ENCODE results near the gene ABR. TPM values are rescaled to one million over a fixed set of nuclear protein-coding genes. Genes with fewer than 3 reads are reported as not detected.

ABR gene
- total RNA-seq: 105 TPM

DNA sequence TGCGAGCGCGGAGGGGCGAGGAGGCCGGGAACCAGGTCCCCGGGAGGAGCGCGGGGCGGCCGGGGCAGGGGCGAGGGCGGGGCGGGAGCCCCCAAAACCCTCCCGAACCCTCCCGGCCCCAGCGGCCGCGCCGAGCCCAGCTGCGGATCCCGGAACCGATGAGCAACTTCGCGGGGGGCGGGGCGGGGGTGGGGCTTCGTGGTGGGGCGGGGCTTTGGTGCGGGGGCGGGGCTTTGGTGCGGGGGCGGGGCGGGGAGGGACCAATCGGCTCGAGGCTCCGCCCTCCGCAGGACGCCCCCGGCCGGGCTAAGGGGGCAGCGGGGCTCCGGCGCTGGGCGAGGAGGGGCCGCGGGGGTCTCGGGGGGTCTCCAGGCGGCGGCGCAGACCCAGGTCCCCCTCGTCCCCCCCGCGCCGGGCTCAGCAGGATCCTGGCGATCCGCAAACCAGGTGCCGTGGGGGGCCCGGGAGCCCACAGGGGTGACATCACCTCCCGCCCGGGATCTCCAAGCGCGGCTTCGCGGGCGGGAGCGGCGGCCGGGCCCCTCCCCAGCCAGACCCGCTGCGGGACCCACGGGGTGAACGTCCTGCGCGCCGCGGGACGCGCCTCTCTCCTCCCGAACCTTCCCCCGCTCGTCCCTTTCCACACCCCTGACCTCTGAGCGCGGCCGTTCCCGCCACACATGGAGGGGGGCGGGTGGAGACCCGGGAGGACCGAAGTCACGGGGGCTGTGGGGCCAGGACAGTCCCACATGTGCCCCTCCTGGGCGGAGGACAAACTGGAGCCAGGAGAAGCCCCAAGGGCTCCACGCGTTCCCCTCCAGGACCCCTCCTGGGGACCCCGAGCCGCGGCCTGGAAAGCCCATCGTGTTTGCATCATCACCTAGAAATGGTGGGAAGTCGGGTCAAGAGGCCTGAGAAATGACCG lies at the start of gene ABR:
TSS of gene ABR (minus strand) at position 164 of the 925 bp plus-strand sequence. CDS start 254 bp downstream, outside the sequence.

GRCh38 chr17:996554-997344 lies 183.0 kb downstream of the ABR start, which contains the start of gene TIMM22:
Gene TIMM22, plus strand, starts transcription at chr17:997129. Its CDS starts 14 bp downstream, at chr17:997143.

DNA sequence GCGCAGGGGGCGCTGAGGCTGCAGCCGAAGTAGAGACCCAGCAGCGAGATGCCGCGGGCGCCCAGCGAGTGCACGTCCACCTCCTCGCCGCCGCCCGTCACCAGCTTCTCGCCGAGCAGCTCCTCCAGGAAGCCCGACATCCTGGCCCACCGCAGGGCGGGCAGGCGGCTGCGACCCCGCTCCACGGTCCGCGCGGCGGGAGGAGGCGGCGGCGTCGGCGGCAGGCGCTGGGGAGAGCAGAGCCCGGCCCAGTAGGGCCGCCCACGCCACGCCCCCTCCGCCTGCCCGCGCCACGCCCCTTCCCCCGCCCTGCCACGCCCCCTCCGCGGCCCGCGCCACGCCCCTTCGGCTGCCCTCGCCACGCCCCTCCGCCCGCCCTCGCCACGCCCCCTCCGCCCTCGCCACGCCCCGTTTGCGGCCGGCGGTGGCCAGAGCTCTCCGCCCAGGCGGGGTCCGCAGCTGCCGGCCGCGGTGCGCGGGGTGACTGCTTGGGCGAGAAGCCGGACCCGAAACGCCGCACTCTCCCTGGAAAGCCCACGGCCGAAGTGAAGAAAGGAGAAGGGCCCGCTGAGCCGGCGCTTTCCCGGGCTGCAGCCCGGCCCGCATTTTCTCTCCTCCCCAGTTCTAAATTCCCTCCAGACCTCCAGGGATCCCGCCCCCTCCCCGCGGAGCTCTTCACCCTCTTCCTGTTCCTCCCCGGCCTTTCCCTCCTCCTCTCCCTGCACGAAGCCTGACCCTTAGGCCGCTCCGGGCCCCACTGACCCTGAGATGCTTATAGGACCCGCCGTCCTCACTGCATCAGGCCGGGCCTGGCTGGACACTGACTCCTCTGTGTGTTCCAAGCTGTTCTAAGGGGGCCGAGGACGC lies 200.0 kb downstream of the ABR start, which contains the start of gene NXN:
TSS of gene NXN (minus strand) at position 238 of the 867 bp plus-strand sequence.

Other genes starting within 250 kb of the ABR start
- 70.3 TPM for gene NXN, start 200.2 kb downstream of the ABR start, total RNA-seq
- gene TIMM22, start 182.9 kb downstream of the ABR start, total RNA-seq: 16.9 TPM
- not detected for gene BHLHA9, start 90.5 kb upstream of the ABR start, total RNA-seq
- gene TRARG1, start 99.7 kb upstream of the ABR start, total RNA-seq: 0.82 TPM
- gene YWHAE, start 220.2 kb upstream of the ABR start, total RNA-seq: 1,088 TPM